ENCODE data around the gene RAB44. TPM values are rescaled to one million over a fixed set of nuclear protein-coding genes. Genes with fewer than 3 reads are reported as not detected.
A peak's percentile ranks its signal among the peaks of the same experiment; 100 is the strongest.

RAB44 gene
- total and polyA plus RNA-seq, 2 of the 4 experiments (the other 2 are of a cell fraction), result 0.03 TPM; not detected in 1

DNA sequence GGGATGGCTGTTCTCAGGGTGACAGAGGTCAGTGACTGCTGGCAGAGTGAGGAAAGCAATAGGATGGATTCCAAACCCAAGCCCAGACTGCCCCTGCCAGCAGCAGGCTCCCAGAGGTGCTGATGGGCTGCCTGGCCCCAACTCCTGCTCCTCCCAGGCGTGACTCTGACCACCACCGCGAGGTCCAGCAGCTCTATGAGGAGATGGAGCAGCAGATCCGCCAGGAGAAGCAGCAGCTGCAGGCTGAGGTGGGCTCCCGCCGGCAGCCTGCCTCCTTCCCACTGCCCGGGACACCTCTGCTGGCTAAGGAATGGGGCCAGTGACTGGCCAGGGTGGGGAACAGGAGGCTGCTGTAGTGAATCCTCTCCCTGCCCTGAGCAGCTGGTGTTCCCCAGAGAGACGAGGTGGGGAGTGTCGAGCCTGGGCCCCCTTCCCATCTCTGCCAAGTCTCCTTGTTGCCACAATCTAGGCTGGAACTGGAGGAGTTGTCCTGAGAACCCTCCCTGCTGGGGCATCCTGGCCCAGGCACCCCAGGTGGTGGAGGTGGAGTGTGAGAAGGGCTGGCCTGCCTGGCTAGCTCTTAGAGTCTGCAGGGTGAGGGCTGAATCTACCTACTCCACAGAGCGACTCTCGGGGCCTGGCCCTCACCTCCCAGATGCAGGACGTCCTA is 20.4 kb downstream of the RAB44 start:
- no peaks in the 10 kb centered on the region for H3K36me3 ChIP-seq (ENCODE audit: control insufficient read depth, insufficient read depth, low read length)
- H3K27ac ChIP-seq (ENCODE audit: insufficient read depth, low read length), result no peak overlapping the region
- ATAC-seq (ENCODE audit: low read depth) (no peak), DNase-seq (no peak)
- no peaks in the 10 kb centered on the region for H4K20me1 ChIP-seq (ENCODE audit: insufficient read depth, low read length)
- no peak overlapping the region for H2AK5ac ChIP-seq (ENCODE audit: low read depth, low read length)
- H3K14ac ChIP-seq (replicated peaks; ENCODE audit: low read depth, low read length), result no peak overlapping the region
- WGBS, 2 experiments (ENCODE audit: extremely low coverage in 2 of 2, insufficient read length in 1 of 2), result 60% methylated on average over 1 of the region's 12 CpGs; no CpG with 5 or more reads in 1 of the 2 experiments
- dilution Hi-C loops (cut with HindIII; ENCODE audit: low sequenced_read_pairs, unreplicated experiment), result no loop called here
- no peak overlapping the region for H4K5ac ChIP-seq (ENCODE audit: low read depth, low read length)
- no peak overlapping the region for H2BK120ac ChIP-seq (ENCODE audit: low read depth, low read length)
- no peak overlapping the region for H4K91ac ChIP-seq (ENCODE audit: insufficient read depth, low read depth, low read length)
- H4K8ac ChIP-seq (ENCODE audit: low read depth in 2 of 2, low read length in 2 of 2), result no peak overlapping the region
- H3K4me2 ChIP-seq (ENCODE audit: low read depth, low read length), result no peak overlapping the region
- no peak overlapping the region for H3K18ac ChIP-seq (ENCODE audit: low read depth, low read length)
- peak overlapping the region; percentile 3 for H2AK9ac ChIP-seq (replicated peaks; ENCODE audit: low read depth, low read length, poor library complexity)
- no peak overlapping the region for H2BK15ac ChIP-seq (ENCODE audit: low read depth, low read length)
- H3K9me3 ChIP-seq (ENCODE audit: control insufficient read depth, insufficient read depth, low read length), result no peaks in the 10 kb centered on the region
- H3K9me1 ChIP-seq (ENCODE audit: insufficient read depth, low read length), result no peaks in the 10 kb centered on the region
- BruUV-seq (replicated peaks), result no TSS peak
- no peak overlapping the region for H3K56ac ChIP-seq (ENCODE audit: extremely low read depth, insufficient read depth, low read length)
- no peaks in the 10 kb centered on the region for H3K79me1 ChIP-seq (ENCODE audit: low read depth in 1 of 2, low read length in 2 of 2)
- no peak overlapping the region for H2BK5ac ChIP-seq (ENCODE audit: low read depth, low read length, poor library complexity, severe bottlenecking)
- TF ChIP-seq MAZ (IDR thresholded peaks at IDR 0.05; ENCODE audit: borderline replicate concordance, low read depth, low read length) (no peak), RAD21 (IDR thresholded peaks at IDR 0.05; ENCODE audit: low read length) (no peak), BHLHE40 (IDR thresholded peaks at IDR 0.05; ENCODE audit: low read depth, low read length) (no peak), NFE2L2 (IDR thresholded peaks at IDR 0.05; ENCODE audit: low read depth, low read length) (no peak), USF2 (IDR thresholded peaks at IDR 0.05; ENCODE audit: low read depth, low read length) (no peak), RCOR1 (IDR thresholded peaks at IDR 0.05; ENCODE audit: insufficient replicate concordance, low read length) (no peak), SMC3 (IDR thresholded peaks at IDR 0.05; ENCODE audit: low read depth, low read length) (no peak), RFX5 (IDR thresholded peaks at IDR 0.05; ENCODE audit: low read depth, low read length) (no peak), CHD1 (IDR thresholded peaks at IDR 0.05; ENCODE audit: low read depth, low read length) (no peak), CEBPB (IDR thresholded peaks at IDR 0.05; ENCODE audit: low read depth, low read length) (no peak), FOS (IDR thresholded peaks at IDR 0.05; ENCODE audit: low read depth, low read length) (no peak), POLR2A (IDR thresholded peaks at IDR 0.05; ENCODE audit: low read depth, low read length) (no peak), MXI1 (IDR thresholded peaks at IDR 0.05; ENCODE audit: borderline replicate concordance, low read depth, low read length) (no peak), MAFK (IDR thresholded peaks at IDR 0.05; ENCODE audit: low read depth, low read length) (no peak)
- TF ChIP-seq, protein P1, sequence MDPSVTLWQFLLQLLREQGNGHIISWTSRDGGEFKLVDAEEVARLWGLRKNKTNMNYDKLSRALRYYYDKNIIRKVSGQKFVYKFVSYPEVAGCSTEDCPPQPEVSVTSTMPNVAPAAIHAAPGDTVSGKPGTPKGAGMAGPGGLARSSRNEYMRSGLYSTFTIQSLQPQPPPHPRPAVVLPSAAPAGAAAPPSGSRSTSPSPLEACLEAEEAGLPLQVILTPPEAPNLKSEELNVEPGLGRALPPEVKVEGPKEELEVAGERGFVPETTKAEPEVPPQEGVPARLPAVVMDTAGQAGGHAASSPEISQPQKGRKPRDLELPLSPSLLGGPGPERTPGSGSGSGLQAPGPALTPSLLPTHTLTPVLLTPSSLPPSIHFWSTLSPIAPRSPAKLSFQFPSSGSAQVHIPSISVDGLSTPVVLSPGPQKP (IDR thresholded peaks at IDR 0.05; ENCODE audit: borderline replicate concordance, low read depth, low read length), result no peak
- TF ChIP-seq, protein P2, sequence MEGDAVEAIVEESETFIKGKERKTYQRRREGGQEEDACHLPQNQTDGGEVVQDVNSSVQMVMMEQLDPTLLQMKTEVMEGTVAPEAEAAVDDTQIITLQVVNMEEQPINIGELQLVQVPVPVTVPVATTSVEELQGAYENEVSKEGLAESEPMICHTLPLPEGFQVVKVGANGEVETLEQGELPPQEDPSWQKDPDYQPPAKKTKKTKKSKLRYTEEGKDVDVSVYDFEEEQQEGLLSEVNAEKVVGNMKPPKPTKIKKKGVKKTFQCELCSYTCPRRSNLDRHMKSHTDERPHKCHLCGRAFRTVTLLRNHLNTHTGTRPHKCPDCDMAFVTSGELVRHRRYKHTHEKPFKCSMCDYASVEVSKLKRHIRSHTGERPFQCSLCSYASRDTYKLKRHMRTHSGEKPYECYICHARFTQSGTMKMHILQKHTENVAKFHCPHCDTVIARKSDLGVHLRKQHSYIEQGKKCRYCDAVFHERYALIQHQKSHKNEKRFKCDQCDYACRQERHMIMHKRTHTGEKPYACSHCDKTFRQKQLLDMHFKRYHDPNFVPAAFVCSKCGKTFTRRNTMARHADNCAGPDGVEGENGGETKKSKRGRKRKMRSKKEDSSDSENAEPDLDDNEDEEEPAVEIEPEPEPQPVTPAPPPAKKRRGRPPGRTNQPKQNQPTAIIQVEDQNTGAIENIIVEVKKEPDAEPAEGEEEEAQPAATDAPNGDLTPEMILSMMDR (conservative IDR thresholded peaks at IDR 0.05; ENCODE audit: low read depth, low read length), result no peak
- H3K27me3 ChIP-seq (ENCODE audit: control insufficient read depth, insufficient read depth, low read length), result peaks cover 47% of the 10 kb centered on the region
- no peak overlapping the region for H3K4me3 ChIP-seq (ENCODE audit: insufficient read depth, low read depth, low read length)
- no peak overlapping the region for H2AFZ ChIP-seq (replicated peaks; ENCODE audit: low read length, poor library complexity)
- in situ Hi-C loops (cut with MboI; ENCODE audit: low sequenced_read_pairs), result no loop called here
- CTCF ChIA-PET, result no interaction called here
- H3K23ac ChIP-seq (ENCODE audit: low read depth, low read length), result no peak overlapping the region
- H3K4me1 ChIP-seq (ENCODE audit: control insufficient read depth, insufficient read depth, low read length), result no peaks in the 10 kb centered on the region
- POLR2A ChIA-PET (ENCODE audit: unreplicated experiment), result no interaction called here
- H3K9ac ChIP-seq (ENCODE audit: low read depth, low read length), result no peak overlapping the region
- no peak overlapping the region for H3K4ac ChIP-seq (ENCODE audit: low read depth, low read length)
- no peak overlapping the region for H2BK20ac ChIP-seq (ENCODE audit: low read depth, low read length)
- intact Hi-C loops (cut with micrococcal nuclease), result no loop called here

Data from IMR-90 (cell line).